Thymus (tissue), 11 donors: ENCODE measurements around the gene TFPI2. TPM values are rescaled to one million over a fixed set of nuclear protein-coding genes. Genes with fewer than 3 reads are reported as not detected.

Experiments
- DNase-seq, 9 donors: peaks; one replicate each; pipeline ENCODE4 v3.0.0-alpha.2; 2013; ENCODE audit warnings: low spot score in 9 of 9, low read depth in 6 of 9, missing footprints in 1 of 9
- H3K27ac ChIP-seq, 2 donors: one replicate each; pipeline ENCODE4 v1.5.1; 2013; ENCODE audit warnings: control low read depth in 1 of 2, low read depth in 1 of 2, low read length in 1 of 2, mild to moderate bottlenecking in 1 of 2, moderate library complexity in 1 of 2
- H3K27me3 ChIP-seq, 2 donors: one replicate each; pipeline ENCODE4 v1.5.1; 2013; ENCODE audit warnings: low read length in 1 of 2; ENCODE audit not compliant: control insufficient read depth in 2 of 2, insufficient read depth in 1 of 2
- H3K36me3 ChIP-seq, 2 donors: one replicate each; pipeline ENCODE4 v1.5.1; 2013; ENCODE audit warnings: low read length in 1 of 2, mild to moderate bottlenecking in 1 of 2, moderate library complexity in 1 of 2; ENCODE audit not compliant: control insufficient read depth in 2 of 2, insufficient read depth in 2 of 2
- H3K4me1 ChIP-seq, 2 donors: one replicate each; pipeline ENCODE4 v1.5.1; 2013; ENCODE audit warnings: low read length in 2 of 2; ENCODE audit not compliant: control insufficient read depth in 2 of 2, insufficient read depth in 2 of 2
- H3K4me3 ChIP-seq, 2 donors: one replicate each; pipeline ENCODE4 v1.5.1; 2013; ENCODE audit warnings: low read length in 2 of 2, control low read depth in 1 of 2, mild to moderate bottlenecking in 1 of 2
- H3K9me3 ChIP-seq, 2 donors: one replicate each; pipeline ENCODE4 v1.5.1; 2013; ENCODE audit warnings: low read length in 1 of 2, mild to moderate bottlenecking in 1 of 2; ENCODE audit not compliant: control insufficient read depth in 2 of 2, insufficient read depth in 1 of 2
- WGBS: extraction: QIAGEN DNeasy Blood & Tissue Kit; methylation state at CpG from one replicate; pipeline ENCODE4 v1.1.7; 2013; 5-methylcytosine and 5-hydroxymethylcytosine counted together
- polyA plus RNA-seq: library from polyadenylated mRNA; stranded (reverse); fragments of 200-250 nt; gene quantifications from one replicate; pipeline ENCODE4 v1.2.3, GENCODE V29; 2013
- total RNA-seq: library from RNA; stranded (reverse); fragments of 120-200 nt; gene quantifications from one replicate; pipeline ENCODE4 v1.2.4, GENCODE V29; 2013
- donor health status: healthy.

TFPI2 gene
- total and polyA plus RNA-seq, 2 donors = 12.5 to 21.3 TPM

DNA sequence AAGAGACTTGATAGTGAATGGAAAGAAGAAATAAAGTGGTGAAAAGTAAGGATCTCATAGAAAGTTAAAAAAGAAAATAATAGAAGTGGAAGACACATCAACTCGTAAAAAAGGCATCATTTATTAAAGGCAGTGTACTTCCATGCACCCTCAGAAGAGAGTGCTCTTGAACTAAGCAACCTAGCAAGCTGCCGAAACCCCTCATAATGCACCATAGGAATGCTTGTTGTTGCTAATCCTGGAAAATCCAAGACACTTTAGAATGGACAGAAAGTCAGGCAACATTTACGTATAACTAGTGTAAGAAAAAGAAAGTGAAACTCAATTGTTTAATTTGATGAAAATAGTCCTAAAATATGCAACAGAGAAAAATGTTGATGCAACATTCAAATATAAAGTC, 12.8 kb downstream of the TFPI2 start:
- H3K4me3 ChIP-seq = no peak overlapping the region
- H3K4me1 ChIP-seq = no peaks in the 10 kb centered on the region
- no peaks in the 10 kb centered on the region for H3K9me3 ChIP-seq
- 93% methylated on average over 3 of the region's 3 CpGs for WGBS
- DNase-seq = no peak
- H3K36me3 ChIP-seq = no peaks in the 10 kb centered on the region
- H3K27me3 ChIP-seq = no peaks in the 10 kb centered on the region
- no peak overlapping the region for H3K27ac ChIP-seq

DNA sequence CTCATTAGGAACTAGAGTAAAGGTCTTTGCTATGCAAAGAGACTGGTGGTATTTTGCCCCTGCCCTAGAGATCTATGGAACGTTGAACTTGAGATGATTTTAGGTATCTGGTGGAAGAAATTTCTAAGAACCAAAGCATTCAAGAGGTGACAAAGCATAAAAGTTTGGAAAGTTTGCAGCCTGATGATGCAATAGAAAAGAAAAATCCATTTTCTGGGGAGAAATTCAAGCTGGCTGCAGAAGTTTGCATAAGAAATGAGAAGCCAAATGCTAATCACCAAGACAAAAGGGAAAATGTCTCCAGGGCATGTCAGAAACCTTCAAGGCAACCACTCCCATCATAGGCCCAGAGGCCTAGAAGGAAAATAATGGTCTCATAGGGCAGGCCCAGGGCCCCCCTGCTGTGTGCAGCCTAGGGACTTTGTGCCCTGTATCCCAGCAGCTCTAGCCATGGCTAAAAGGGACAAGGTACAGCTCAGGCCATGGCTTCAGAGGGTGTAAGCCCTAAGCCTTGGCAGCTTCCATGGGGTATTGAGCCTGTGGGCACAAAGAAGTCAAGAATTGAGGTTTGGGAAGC, 16.5 kb downstream of the TFPI2 start:
- WGBS = 94% methylated on average over 1 of the region's 1 CpG
- H3K4me1 ChIP-seq = no peaks in the 10 kb centered on the region
- no peaks in the 10 kb centered on the region for H3K9me3 ChIP-seq
- no peak for DNase-seq
- H3K4me3 ChIP-seq = no peak overlapping the region
- no peaks in the 10 kb centered on the region for H3K27me3 ChIP-seq
- no peaks in the 10 kb centered on the region for H3K36me3 ChIP-seq
- H3K27ac ChIP-seq = no peak overlapping the region

DNA sequence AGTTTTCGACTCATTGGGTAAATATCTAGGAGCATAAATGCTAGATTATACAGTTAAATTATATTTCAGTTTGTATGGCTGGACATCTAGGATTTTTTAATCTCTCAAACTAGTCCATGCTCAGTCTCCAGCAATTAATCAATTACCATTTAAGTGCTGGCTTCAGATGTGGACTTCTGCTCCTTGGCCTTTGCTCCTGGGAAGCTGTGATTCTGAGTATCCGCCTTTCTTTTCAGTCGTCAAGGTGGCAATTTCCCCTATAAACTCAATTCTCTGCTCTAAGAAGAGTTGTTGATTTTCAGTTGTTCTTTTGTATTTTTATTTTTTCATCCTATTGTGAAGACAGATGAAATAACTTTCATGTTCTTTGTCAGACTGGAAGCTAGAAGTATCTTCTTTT, 23.7 kb downstream of the TFPI2 start:
- DNase-seq = no peak
- H3K36me3 ChIP-seq = no peaks in the 10 kb centered on the region
- H3K9me3 ChIP-seq = no peaks in the 10 kb centered on the region
- H3K4me1 ChIP-seq = no peaks in the 10 kb centered on the region
- H3K4me3 ChIP-seq = no peak overlapping the region
- no peak overlapping the region for H3K27ac ChIP-seq
- WGBS = 97% methylated on average over 3 of the region's 3 CpGs
- H3K27me3 ChIP-seq = no peaks in the 10 kb centered on the region

DNA sequence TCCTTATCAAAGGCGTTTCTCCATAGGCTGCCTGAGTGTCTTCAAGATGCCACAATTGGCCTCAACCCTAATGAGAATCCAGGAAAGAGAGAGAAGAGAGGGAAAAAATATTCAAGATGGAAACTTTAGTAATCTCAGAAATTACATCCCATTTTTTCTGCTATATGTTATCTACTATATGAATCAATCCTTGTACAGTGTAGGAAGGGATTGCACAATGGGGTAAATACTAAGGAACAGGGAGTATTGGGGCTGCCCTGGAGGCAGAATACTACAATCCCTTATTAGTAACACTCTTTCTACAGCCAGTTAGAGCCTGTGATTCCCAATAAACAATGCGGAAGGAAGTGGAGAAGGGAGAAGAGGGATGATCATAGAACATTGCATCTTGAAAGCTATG, 27.9 kb downstream of the TFPI2 start:
- WGBS = 94% methylated on average over 2 of the region's 2 CpGs
- Histone ChIP-seq H3K27me3 (no peaks in the 10 kb centered on the region), H3K4me3 (no peak overlapping the region), H3K27ac (no peak overlapping the region), H3K36me3 (no peaks in the 10 kb centered on the region), H3K4me1 (no peaks in the 10 kb centered on the region), H3K9me3 (no peaks in the 10 kb centered on the region)
- no peak for DNase-seq

DNA sequence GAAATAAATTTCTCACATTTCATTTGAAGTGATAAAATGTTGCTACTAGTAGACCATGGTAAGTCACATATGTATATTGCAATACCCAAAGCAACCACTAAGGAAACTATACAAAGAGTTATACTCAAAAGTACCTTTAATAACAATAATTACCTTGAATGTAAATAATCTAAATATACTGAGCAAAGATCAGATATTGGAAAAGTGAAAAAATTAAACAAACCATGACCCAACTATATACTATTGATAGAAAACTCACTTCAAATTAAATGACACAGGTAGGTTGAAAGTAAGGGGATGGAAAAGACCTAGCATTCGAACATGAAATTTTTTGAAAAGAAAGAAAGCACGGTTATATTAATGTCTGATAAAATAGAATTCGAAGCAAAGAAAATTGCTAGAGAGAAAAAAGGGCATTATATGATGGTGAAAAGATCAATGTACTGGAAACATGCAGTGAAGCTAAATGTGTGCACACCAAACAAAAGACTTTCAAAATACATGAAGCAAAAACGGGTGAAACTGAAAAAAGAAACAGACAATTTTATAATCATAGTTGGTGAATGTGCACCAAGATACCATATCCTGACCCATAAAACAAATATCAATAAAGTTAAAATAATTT, 29.1 kb downstream of the TFPI2 start:
- Histone ChIP-seq H3K9me3 (no peaks in the 10 kb centered on the region), H3K27me3 (no peaks in the 10 kb centered on the region), H3K4me1 (no peaks in the 10 kb centered on the region), H3K36me3 (no peaks in the 10 kb centered on the region), H3K4me3 (no peak overlapping the region), H3K27ac (no peak overlapping the region)
- 91% methylated on average over 4 of the region's 4 CpGs for WGBS
- no peak for DNase-seq

DNA sequence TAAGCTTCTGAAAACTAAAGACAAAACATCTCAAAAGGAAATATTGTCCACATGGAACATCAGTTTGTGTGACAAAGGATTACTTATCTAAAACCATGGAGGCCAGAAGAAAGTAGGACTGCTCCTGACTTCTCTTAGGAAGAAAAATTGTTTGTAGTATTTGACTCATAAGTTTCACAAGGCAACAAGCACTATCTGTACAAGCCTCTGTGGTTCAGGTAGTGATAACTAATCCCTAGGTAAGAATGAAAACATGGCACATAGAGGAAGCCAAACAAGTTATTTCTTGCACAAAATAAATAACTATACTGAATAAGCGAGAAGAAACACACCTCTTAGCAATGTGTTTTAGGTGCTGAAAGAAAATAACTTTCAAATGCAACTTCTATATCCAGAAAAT, 30.3 kb downstream of the TFPI2 start:
- WGBS = 95% methylated on average over 1 of the region's 1 CpG
- no peak for DNase-seq
- Histone ChIP-seq H3K27me3 (no peaks in the 10 kb centered on the region), H3K9me3 (no peaks in the 10 kb centered on the region), H3K36me3 (no peaks in the 10 kb centered on the region), H3K4me1 (no peaks in the 10 kb centered on the region), H3K4me3 (no peak overlapping the region), H3K27ac (no peak overlapping the region)

DNA sequence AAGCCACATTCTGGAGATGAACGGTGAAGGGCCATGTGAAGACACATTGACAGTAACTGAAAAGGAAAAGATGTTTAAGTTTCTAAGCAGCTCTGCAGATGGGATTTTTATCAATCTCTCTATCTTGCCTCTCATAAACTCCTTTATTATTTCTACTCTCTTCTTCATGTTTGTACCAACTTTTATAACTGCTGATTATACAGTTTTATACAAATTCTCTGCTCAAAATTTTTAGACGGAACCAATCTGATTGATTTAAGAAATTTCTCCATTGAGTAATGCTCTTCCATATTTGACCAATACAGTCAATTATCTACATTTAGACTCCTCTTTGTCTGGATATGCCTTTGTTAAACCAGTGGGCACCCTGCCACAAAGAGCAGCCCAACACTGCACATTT, 31.7 kb downstream of the TFPI2 start:
- Histone ChIP-seq H3K27ac (no peak overlapping the region), H3K9me3 (no peaks in the 10 kb centered on the region), H3K27me3 (no peaks in the 10 kb centered on the region), H3K4me3 (no peak overlapping the region), H3K36me3 (no peaks in the 10 kb centered on the region), H3K4me1 (no peaks in the 10 kb centered on the region)
- no peak for DNase-seq
- whole genome bisulfite sequencing = 98% methylated on average over 2 of the region's 2 CpGs

DNA sequence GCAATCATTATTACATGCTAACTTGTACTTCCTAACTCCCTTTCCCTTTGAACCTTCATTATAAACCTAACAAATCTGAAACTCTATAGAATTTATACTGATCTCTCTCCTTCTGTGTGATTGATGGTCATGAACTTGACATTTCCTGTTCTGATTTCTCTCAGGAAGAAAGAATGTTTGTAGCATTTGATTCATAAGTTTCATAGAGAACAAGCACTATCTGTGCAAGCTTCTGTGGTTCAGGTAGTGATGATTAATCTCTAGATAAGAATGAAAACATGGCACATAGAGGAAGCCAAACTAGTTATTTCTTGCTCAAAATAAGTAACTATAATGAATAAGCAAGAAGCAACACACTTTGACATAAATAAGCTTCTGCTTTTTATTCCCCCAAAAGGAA, 34.2 kb downstream of the TFPI2 start:
- no peaks in the 10 kb centered on the region for H3K36me3 ChIP-seq
- DNase-seq = no peak
- no peaks in the 10 kb centered on the region for H3K4me1 ChIP-seq
- H3K9me3 ChIP-seq = no peaks in the 10 kb centered on the region
- no peak overlapping the region for H3K27ac ChIP-seq
- no peaks in the 10 kb centered on the region for H3K27me3 ChIP-seq
- H3K4me3 ChIP-seq = no peak overlapping the region

DNA sequence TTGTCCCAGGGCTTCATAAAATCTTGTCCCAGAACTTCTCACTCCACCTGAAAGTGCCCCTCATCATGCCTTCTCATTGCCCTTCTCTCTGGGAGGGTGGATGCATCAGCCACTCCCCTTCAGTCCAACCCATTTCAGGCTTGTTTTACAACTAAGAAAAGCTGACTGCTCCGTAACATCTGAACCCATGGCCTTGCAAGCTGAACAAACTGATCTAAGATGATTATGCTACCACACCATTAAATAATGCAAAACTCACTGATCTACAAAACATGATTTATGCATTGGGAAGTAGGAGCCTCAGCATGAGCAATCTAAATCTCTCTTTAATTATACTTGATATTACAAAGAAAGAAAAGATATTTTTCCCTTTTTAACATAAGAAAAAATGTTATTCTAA, 34.8 kb downstream of the TFPI2 start:
- 87% methylated on average over 1 of the region's 1 CpG for WGBS
- H3K4me1 ChIP-seq = no peaks in the 10 kb centered on the region
- H3K36me3 ChIP-seq = no peaks in the 10 kb centered on the region
- H3K27ac ChIP-seq = no peak overlapping the region
- no peak overlapping the region for H3K4me3 ChIP-seq
- H3K27me3 ChIP-seq = no peaks in the 10 kb centered on the region
- DNase-seq = no peak
- H3K9me3 ChIP-seq = no peaks in the 10 kb centered on the region
